Heart left ventricle (tissue), 16 donors: ENCODE measurements around the gene COL4A6. TPM values are rescaled to one million over a fixed set of nuclear protein-coding genes. Genes with fewer than 3 reads are reported as not detected.

ENCODE experiments used
- ATAC-seq, 4 donors: fragments of 200-7000 bp; cut with Tn5 transposase; one replicate each; pipeline ENCODE4 v1.9.1; 2020 to 2022; ENCODE audit warnings: moderate library complexity in 4 of 4, mild to moderate bottlenecking in 3 of 4, moderate number of reproducible peaks in 1 of 4
- DNase-seq, 5 donors: peaks; one replicate each; pipeline ENCODE4 v3.0.0-alpha.2; 2020
- H3K27ac ChIP-seq, 12 donors: fragments of 200-600 bp; sonication (generic) in 4 of 12; one replicate each; pipeline versions ENCODE4 v1.5.0 to v1.8.0; 2016 to 2022; ENCODE audit warnings: mild to moderate bottlenecking in 2 of 12
- H3K27me3 ChIP-seq, 9 donors: fragments of 200-600 bp; sonication (generic) in 2 of 9; one replicate each; pipeline versions ENCODE4 v1.5.1 to v1.8.0; 2016 to 2022; ENCODE audit warnings: mild to moderate bottlenecking in 3 of 9
- H3K36me3 ChIP-seq, 9 donors: fragments of 200-600 bp; sonication (generic) in 2 of 9; one replicate each; pipeline versions ENCODE4 v1.5.0 to v1.8.0; 2018 to 2022; ENCODE audit warnings: mild to moderate bottlenecking in 2 of 9
- H3K4me1 ChIP-seq, 12 donors: fragments of 200-600 bp; sonication (generic) in 4 of 12; one replicate each; pipeline versions ENCODE4 v1.5.0 to v1.8.0; 2016 to 2022; ENCODE audit warnings: mild to moderate bottlenecking in 3 of 12
- H3K4me3 ChIP-seq, 12 donors: fragments of 200-600 bp; sonication (generic) in 4 of 12; one replicate each; pipeline versions ENCODE4 v1.5.0 to v1.8.0; 2017 to 2022; ENCODE audit warnings: mild to moderate bottlenecking in 9 of 12, moderate library complexity in 4 of 12
- H3K9me3 ChIP-seq, 12 donors: fragments of 200-600 bp; sonication (generic) in 4 of 12; one replicate each; pipeline versions ENCODE4 v1.5.0 to v1.8.0; 2016 to 2022; ENCODE audit warnings: mild to moderate bottlenecking in 1 of 12
- POLR2A ChIP-seq, 2 donors: fragments of 450-650 bp; IDR thresholded peaks; one replicate each; pipeline ENCODE4 v1.6.1; 2017; ENCODE audit warnings: antibody characterized with exemption in 2 of 2, mild to moderate bottlenecking in 2 of 2, moderate library complexity in 2 of 2
- WGBS, 4 donors: extraction: QIAGEN DNeasy Blood & Tissue Kit in 2 of 4; methylation state at CpG; one replicate each; pipeline versions ENCODE4 v1.1.5 to v1.1.7; 2013 to 2018; 5-methylcytosine and 5-hydroxymethylcytosine counted together
- intact Hi-C, 10 donors: fragments of 100-400 bp; cut with DNase I; formaldehyde crosslinking; loops; one replicate each; pipeline versions ENCODE4 v1.11.1 to v1.14.2; 2022
- polyA plus RNA-seq, 2 donors: library from polyadenylated mRNA; stranded (reverse); fragments of 200-250 nt; gene quantifications; one replicate each; pipeline ENCODE4 v1.2.3, GENCODE V29; 2013
- total RNA-seq, 9 donors: library from RNA; depleted of rRNA in 2 of 9; stranded (reverse); fragments of >200 nt in 2 of 9; fragmentation: NEBNext Ultra II Directional in 3 of 9; extraction: Animal tissue kit (Norgen Biotek cat#: 25700) in 3 of 9; gene quantifications; one replicate each; pipeline versions ENCODE4 v1.1.0 to v1.2.4, GENCODE V29; 2016 to 2023
- TF ChIP-seq, protein P1 (sequence below), 12 donors: fragments of 200-600 bp; sonication (generic) in 4 of 12; IDR thresholded peaks; one replicate each; pipeline versions ENCODE4 v1.5.0 to v1.8.0; 2018 to 2022; ENCODE audit warnings: antibody characterized with exemption in 12 of 12, mild to moderate bottlenecking in 5 of 12
- donor health status: ischemic (EF 13 %, LVEDD 7.1; RV severe dilation, severe dysfunction).
- donor health status: healthy with polysubstance abuse.
- donor health status: DM: no; HTN: yes; CAD: no.
- donor health status: DM: no; HTN: no; CAD: no.
- donor health status: ischemic (EF 25% LVEDD 6.9; RV normal size, moderate dysfunction).
- donor health status: ischemic (EF 25% LVEDD 5.7; RV mildly dilated, moderate dysfunction).
- donor health status: healthy.
- donor health status: DM: yes; HTN: yes; CAD: no.
- donor health status: ischemic (EF 35%, LVEDD 5.7; RV mildly dilated, moderate dysfunction).
- donor health status: nonischemic (EF 11% LVEDD 7.7; RV severe dilation, severe dysfunction).
- donor health status: DM: yes; HTN: yes; CAD: no.
- donor health status: PGD.
- donor health status: ischemic (EF 29% LVEDD 5.4; RV normal size, mild dysfunction).
- donor health status: nonischemic (EF 23%, LVEDD 6.1; RV moderate dilation, normal function).

The COL4A6 gene
- total and polyA plus RNA-seq, 11 donors = 2.9 to 14.0 (median 7.2) TPM

DNA sequence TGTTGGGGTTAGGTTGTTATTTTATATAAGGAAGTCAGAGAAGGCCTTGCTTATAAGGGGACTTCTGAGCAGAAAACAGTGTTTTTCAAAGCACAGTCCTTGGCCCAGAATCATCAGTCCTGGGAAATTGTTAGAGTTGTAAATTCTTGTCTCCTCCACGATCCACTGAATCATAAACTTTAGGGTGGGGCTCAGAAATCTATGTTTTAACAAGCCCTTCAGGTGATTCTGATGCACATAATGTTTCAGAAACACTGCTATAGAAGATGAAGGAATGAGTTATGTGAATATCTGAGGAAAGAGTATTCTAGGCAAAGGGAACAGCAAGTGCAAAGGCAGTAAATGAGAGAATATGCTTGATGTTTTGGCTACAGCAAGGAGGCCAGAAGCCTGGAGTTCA, 121.8 kb downstream of the COL4A6 start:
- no peak for ATAC-seq
- H3K9me3 ChIP-seq = no peaks in the 10 kb centered on the region
- WGBS, 4 donors = 50 to 95% (median 72%) methylated on average over 1 of the region's 1 CpG
- no peak for DNase-seq
- intact Hi-C loops = no loop called here
- H3K27ac ChIP-seq = no peak overlapping the region
- H3K27me3 ChIP-seq = peaks cover 0 to 23% (median 0%) of the 10 kb centered on the region in 9 donors
- H3K4me1 ChIP-seq = no peaks in the 10 kb centered on the region
- TF ChIP-seq, protein P1, sequence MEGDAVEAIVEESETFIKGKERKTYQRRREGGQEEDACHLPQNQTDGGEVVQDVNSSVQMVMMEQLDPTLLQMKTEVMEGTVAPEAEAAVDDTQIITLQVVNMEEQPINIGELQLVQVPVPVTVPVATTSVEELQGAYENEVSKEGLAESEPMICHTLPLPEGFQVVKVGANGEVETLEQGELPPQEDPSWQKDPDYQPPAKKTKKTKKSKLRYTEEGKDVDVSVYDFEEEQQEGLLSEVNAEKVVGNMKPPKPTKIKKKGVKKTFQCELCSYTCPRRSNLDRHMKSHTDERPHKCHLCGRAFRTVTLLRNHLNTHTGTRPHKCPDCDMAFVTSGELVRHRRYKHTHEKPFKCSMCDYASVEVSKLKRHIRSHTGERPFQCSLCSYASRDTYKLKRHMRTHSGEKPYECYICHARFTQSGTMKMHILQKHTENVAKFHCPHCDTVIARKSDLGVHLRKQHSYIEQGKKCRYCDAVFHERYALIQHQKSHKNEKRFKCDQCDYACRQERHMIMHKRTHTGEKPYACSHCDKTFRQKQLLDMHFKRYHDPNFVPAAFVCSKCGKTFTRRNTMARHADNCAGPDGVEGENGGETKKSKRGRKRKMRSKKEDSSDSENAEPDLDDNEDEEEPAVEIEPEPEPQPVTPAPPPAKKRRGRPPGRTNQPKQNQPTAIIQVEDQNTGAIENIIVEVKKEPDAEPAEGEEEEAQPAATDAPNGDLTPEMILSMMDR (IDR thresholded peaks at IDR 0.05) = no peak
- no peak for TF ChIP-seq POLR2A (IDR thresholded peaks at IDR 0.05)
- no peak overlapping the region for H3K4me3 ChIP-seq
- no peaks in the 10 kb centered on the region for H3K36me3 ChIP-seq

DNA sequence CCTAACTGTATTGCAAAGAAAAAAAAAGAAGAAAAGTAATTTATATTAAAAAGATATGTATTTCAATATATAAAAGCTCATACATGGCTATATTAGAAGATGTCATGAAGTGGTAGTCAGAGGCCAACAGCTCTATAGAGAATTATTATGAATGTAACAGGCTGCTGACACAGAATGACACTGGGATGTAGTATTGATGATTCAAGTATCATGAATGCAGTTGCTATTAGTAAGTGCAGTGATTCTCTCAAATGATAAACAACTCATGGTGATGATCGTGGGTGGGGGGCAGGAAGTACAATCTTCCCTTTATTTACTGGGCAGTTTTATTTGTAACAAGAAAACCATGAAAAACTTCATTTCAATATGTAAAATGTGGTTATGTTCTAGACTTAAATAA, 124.6 kb downstream of the COL4A6 start:
- no peak overlapping the region for H3K27ac ChIP-seq
- H3K9me3 ChIP-seq = no peaks in the 10 kb centered on the region
- H3K4me3 ChIP-seq = no peak overlapping the region
- TF ChIP-seq, protein P1 (IDR thresholded peaks at IDR 0.05) = no peak
- no peak for TF ChIP-seq POLR2A (IDR thresholded peaks at IDR 0.05)
- intact Hi-C loops = no loop called here
- H3K27me3 ChIP-seq = peaks cover 0 to 23% (median 0%) of the 10 kb centered on the region in 9 donors
- ATAC-seq (no peak), DNase-seq (no peak)
- no peaks in the 10 kb centered on the region for H3K4me1 ChIP-seq
- 72 to 83% (median 76%) methylated on average over 1 of the region's 1 CpG for WGBS, 4 donors
- H3K36me3 ChIP-seq = no peaks in the 10 kb centered on the region

DNA sequence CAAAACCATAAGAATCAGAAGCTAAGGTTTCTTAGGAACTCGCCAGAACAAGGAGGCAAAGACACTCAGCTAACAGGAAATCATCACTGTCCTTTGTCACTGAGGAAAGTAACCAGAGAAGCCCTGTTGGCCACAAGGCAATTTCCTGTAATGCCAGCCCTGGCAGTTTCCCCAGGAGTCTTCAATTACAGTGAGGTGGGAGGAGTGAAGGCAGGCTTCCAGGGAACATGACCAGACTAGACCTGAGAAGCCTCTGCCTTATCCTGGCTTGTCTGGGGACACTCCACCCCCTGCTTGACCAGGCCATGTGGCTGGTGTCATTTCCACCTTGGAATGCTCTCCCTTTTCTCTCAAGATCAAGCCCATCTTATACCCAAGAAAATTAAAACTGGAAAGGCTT, 125.3 kb downstream of the COL4A6 start:
- TF ChIP-seq, protein P1 (IDR thresholded peaks at IDR 0.05) = no peak
- TF ChIP-seq POLR2A (IDR thresholded peaks at IDR 0.05) = no peak
- intact Hi-C loops = no loop called here
- peak; percentile 86 to 94 (median 92) for ATAC-seq
- Histone ChIP-seq H3K27me3 (peaks cover 0 to 23% (median 0%) of the 10 kb centered on the region in 9 donors), H3K36me3 (no peaks in the 10 kb centered on the region), H3K4me3 (no peak overlapping the region), H3K27ac (peak overlapping the region in 1 of 12 donors; percentile 27), H3K9me3 (no peaks in the 10 kb centered on the region), H3K4me1 (no peaks in the 10 kb centered on the region)
- WGBS, 4 donors = 6 to 25% (median 25%) methylated on average over 1 of the region's 1 CpG
- DNase-seq = peak; percentile 44 to 74 (median 52)

DNA sequence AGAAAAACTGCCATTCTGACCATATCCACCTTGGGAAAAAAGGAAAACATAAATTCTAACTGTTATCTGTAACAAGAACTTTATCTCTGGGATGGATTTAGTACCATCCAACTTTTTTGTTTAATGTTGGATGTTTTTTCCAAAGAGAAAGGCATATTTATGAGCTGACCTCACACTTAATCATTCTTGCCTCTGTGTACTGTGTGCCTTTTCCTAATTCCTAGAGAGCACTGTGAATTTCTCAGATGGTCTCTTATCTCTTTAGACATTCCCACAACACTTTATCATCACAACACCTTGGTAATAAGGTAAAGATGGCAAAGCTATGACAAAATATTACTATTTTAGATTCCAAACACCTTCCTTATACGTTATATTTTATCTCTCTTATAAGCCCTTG, 126.2 kb downstream of the COL4A6 start:
- Histone ChIP-seq H3K36me3 (no peaks in the 10 kb centered on the region), H3K4me1 (no peaks in the 10 kb centered on the region), H3K4me3 (no peak overlapping the region), H3K27me3 (peaks cover 0 to 24% (median 0%) of the 10 kb centered on the region in 9 donors), H3K9me3 (no peaks in the 10 kb centered on the region), H3K27ac (no peak overlapping the region)
- no peak for TF ChIP-seq POLR2A (IDR thresholded peaks at IDR 0.05)
- TF ChIP-seq, protein P1 (IDR thresholded peaks at IDR 0.05) = no peak
- DNase-seq (no peak), ATAC-seq (no peak)
- WGBS, 4 donors = 23 to 57% (median 41%) methylated on average over 1 of the region's 1 CpG
- intact Hi-C loops = no loop called here
